ELF-1 (cell line): ENCODE results near the gene MCF2L2.

Experiments
- DNase-seq: peaks from one replicate; pipeline ENCODE4 v3.0.0-alpha.2; 2016; ENCODE audit warnings: low read depth, low spot score

MCF2L2 gene

DNA sequence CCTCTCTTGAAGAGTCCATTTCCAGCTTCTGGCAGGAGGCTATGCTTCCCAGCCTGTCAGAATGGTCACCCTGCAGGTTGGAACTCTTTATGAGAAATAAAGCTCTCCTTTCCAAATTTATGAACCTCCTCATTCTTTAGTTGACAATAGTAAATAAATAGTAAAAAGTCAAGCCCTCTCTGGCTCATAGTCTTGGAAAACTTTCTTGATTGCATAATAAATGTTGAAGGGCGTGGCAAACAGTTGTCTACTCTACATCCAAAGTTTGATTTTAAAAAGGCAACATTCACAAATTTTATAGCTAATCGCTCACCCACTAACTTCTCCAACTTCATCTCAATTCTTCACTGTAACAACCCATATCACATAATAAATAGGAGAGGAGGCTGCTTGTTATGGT is 58.8 kb downstream of the MCF2L2 start:
- DNase-seq: no peak

DNA sequence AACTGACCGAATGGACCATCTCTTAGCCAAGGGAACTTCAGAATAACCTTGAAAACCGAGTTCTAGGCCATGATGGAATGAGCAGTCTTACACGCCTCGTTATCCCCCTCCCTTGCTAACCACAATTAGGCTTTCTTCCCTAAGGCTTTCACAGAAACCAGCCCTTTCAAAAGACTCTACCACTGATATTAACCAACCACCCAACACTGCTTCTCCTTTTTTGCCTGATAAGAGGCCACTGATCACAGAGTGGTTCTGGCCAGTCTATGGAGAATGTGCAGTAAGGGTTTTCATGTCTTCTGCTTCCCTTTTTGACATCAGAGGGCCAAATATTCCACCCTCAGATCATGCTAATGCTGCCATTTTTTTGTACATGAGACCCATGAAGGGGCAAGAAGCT is 59.3 kb downstream of the MCF2L2 start:
- DNase-seq: no peak

DNA sequence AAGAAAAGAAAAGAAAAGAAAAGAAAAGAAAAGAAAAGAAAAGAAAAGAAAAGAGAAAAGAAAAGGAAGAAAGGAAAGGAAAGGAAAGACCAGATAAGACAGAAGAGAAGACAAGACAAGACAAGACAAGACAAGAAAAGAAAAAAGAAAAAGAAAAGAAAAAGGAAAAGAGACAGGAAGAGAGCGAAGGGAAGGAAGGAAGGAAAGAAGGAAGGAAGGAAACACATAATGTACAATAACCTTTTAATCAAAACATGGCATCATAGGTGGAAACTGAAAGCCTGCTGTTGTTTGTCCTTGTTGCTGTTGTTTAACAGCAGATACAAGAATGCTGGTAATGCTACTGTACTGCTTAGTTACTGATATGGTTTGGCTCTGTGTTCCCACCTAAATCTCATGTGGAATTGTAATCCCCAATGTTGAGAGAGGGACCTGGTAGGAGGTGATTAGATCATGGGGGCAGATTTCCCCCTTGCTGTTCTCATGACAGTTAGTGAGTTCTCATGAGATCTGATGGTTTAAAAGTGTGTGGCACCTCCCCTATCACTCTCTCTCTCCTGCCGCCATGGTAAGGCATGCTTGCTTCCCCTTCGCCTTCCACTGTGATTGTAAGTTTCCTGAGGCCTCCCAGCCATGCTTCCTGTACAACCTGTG is 67.3 kb downstream of the MCF2L2 start:
- DNase-seq: no peak

DNA sequence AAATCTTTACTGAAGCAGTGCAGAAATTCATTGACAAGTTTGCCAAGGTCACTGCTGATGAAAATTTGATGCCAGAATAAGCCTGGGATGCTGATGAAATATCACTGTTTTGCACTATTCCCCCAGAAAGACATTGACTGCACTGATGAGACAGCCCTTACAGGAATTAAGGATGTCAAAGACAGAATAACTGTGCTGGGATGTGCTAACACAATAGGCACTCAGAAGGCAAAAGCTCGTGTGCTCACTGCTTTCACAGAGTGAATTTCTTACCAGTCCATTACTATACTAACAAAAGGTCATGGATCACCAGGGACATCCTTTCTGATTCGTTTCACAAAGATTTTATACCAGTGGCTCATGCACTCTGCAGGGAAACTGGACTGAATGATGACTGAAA is 69.4 kb downstream of the MCF2L2 start:
- no peak for DNase-seq

DNA sequence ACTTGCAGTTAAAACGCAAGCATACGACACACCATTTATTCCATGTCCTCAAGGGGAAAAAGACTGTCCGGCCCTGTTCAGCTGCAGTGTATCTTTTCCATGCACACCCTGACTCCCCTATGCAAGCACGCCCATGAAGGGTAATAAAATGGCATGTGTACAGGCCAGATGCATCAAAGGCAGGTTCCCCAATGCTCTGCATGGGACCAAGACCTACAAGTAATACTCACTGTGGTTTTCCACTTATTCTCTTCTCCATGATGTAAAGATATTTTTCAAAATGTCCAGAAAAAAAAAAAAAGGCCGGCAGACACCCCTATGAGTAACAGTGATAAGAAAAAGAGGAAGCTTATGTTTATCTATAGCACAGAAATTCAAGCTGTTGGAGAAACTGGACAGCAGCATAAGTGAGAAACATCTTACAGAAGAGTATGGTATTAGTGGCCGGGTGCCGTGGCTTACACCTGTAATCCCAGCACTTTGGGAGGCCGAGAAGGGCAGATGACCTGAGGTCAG is 70.8 kb downstream of the MCF2L2 start:
- DNase-seq: no peak

DNA sequence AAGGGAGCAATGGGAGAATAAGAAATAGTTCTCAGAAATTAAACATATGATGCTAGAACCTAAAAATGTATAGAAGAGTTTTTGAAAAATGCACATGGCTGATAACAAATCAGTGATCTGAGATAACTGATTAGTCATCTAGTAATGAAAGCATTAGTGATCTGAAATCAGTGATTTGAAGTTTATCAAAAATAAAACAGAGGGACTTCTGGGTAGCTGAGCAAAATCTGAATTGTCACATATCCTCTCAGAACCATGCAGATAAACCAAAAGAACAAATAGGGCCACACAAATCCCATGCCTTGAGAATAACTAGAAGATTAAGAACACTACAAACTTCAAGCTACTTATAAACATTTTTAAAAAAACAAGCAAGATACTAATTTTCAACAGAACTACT is 71.5 kb downstream of the MCF2L2 start:
- no peak for DNase-seq

DNA sequence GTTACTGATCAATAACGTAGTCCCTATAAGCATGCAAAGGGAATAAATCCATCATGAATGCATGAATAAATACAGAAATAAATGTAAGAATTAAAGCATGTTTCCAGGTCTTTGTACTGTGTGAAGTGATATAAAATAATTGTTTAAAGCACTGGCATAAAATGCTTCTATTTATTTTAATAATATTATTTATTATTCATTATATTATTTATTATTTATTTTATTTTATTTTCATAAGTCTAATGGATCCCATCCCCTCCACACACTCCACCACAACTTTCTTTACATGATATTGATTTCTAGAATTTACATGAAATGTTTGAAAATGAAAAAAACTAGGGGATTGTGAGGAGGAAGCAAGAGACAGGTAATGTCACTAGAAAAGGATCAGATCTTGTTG is 73.5 kb downstream of the MCF2L2 start:
- no peak for DNase-seq

DNA sequence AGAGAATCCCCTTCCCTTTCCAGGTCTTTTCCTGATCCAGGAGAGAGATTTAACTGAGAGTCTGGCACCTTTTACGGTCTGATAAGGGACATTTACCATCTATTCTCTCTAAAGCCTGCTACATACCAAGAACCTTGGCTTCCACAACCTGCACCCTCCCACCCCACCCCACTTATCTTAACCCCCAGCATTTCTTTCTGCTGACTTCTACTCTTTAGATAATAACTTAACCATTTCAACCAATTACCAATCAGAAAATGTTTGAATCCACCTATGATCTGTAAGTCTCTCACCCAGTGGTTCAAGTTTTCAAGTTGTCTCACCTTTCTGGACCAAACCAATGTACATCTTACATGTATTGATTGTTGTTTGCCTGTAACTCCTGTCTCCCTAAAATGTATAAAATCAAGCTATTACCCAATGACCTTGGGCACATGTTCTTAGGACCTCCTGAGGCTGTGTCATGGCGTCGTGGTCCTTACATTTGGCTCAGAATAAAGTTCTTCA is 74.0 kb downstream of the MCF2L2 start:
- no peak for DNase-seq

DNA sequence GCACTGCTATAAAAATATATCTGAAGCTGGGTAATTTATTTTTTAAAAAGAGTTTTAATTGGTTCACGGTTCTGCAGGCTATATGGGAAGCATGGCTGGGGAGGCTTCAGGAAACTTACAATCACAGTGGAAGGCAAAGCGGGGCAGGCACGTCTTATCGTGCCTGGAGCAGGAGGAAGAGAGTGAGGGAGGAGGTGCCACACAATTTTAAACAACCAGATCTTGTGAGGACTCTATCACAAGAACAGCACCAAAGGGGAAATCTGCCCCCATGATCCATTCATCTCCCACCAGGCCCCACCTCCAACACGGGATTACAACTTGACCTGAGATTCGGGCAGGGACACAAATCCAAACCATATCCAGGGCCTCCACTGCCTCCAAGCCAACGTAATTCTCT is 75.0 kb downstream of the MCF2L2 start:
- no peak for DNase-seq

DNA sequence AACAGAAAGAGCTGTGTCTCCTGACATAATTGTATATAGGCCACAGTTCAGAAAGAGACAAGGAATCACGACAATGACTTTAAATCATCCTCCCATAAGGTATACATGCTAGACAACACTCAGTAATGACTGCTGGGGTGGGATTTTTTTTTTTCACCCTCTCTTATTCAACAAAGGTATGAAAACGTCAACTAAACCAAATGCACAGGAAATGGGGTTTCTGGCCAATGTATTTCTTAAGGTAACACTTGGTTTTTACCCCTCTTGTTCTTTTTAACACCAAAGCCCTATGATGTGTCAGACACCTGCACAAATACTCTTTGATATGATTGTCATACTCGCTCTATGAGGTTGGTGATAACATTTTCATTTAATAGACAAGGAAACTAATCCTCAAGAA is 78.3 kb downstream of the MCF2L2 start:
- no peak for DNase-seq

DNA sequence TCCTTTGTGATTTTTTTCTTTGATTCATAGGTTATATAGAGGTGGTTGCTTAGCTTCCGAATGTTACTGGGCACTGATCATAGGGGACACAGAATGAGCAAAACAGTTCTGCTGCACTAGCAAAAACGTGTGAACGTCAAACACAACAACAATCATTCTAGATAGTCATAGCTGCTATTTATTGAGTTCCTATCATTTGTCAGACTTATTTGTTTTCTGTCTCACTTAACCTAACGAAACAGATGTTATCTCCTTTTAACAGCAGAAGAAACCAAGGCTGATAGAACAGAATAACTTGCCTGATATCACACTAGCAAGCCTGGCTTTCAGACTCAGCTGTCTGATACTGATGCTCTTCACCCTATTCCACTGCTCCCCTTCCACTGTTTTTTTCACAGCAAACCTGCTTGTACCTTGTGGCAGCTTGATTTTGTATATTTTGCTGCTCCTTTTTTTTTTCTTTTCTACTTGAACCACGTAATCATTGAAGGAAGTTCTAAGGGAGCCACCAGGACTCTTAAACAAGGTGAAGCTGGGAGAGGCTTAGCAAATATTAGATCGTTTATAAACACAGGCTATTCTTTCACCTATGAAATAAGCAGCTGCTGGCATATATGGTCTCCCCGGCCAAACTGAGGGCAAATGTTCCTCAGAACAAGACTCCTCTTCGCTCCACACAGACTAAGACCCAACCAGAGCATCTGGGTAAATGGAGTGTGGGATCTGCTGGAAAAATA is 78.8 kb downstream of the MCF2L2 start:
- DNase-seq: no peak

DNA sequence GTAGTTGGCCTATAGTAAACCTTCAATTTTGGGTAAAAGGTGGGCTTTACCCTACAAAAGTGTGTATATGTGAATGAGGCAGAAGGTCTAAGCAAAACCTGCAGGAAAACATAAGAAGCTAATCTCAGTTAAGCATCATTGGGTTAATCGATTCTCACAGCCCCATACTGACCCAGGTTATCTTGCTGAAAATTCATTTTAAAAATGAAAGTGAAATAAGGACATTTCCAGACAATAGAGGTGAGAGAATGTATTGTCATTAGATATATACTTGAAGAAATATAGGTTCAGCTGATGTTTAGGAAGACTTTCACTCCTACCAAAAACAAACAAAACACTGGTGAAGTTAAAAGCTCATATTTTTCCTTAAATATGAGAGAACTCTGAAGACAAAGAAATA is 85.6 kb downstream of the MCF2L2 start:
- DNase-seq: no peak

DNA sequence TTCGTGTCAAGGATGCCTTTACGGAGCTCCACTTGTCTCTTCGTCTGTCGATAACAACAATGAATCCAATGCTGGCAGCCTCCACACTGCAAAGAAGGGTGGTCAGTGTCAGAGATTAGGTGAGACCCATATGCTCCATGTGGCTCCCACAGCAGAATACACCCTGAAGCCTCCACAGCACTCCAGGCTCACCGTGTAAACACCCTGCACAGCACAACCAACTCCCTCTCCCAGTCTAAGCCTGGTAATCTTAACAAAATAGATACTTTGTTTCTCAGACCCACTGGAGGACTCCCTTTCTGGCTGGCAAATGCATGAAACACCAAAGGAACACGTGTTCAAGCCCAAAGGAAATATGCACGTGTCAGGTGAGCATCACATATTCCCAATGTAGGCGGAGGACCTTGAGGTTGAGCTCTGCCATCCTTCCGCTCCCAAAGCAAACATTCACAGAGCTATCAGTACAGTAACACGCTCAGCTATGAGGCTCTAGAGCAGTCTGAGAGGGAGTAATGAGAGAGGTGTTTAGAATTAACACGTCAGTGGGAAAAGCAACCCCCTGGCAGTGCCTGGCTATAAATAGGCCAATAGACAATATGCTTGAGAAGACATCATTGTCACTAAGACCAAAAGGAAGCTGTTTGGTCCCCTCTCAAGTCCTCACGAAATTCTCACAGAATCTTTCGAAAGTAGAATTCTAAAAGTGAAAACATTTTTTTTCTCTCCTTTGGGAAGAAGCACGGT is 86.7 kb downstream of the MCF2L2 start:
- no peak for DNase-seq

DNA sequence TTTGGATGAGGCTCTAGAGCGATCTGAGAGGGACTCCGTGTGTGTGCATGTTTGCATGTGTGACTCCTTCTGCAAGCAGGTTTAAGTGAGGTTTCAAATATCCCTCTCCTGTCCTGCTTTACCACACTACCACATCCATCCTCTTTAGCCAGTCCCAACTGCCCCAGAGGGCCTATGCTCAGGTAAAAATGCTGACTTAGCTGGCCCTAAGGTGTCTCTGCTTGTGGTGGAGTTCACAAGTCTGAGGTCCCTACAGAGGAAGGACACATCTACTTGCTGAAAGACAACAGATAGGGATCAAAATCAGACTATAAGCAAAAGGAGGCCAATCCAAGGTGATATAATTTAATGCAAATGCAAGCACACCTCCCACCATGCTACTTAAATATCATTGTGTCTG is 88.2 kb downstream of the MCF2L2 start:
- no peak for DNase-seq

DNA sequence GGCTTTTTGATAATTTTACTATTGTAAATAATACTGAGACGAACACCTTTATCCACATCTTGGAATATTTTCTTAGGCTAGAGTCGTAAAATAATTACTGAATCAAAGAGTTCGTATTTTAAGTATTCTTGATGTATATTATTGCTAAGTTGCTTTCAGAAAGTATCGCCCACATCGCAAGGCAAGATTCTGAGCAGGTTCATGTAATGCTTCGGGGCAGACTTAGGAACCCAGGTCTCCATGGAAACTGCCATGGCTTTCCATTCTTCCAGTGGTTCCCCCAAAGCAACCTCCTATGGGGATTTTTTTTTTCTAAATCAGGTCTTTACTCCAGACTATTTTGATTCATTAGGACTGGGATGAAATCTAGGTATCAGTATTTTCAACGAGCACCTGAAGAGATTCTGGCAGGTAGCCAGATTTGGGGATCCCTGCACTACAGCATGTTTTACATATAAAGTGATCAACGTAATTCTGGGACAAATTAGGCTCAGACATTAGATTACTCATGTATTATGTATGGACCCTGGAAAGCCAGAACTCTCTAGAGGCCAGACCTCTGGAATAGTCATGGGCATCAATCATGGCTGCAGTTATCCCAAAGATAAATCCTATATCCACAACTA is 88.8 kb downstream of the MCF2L2 start:
- DNase-seq: no peak

DNA sequence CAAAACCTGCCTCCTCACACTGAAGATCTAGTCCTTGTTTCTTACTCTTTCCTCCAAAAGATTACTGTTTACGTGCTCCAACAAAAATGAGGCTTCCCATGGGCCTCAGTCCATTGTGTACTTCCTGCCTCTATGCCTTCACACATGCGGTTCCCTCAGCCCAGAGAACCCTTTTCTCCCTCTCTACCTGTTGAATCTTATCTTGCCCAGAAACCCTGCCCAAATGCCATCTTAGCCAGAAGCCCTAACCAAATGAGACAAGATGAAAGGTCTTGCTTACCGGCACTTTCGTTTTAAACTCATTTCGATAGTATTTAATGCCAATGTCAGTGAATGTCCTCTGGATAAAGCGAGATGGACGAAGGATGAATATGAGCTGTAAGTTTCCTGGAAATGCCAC is 89.9 kb downstream of the MCF2L2 start:
- DNase-seq: no peak

DNA sequence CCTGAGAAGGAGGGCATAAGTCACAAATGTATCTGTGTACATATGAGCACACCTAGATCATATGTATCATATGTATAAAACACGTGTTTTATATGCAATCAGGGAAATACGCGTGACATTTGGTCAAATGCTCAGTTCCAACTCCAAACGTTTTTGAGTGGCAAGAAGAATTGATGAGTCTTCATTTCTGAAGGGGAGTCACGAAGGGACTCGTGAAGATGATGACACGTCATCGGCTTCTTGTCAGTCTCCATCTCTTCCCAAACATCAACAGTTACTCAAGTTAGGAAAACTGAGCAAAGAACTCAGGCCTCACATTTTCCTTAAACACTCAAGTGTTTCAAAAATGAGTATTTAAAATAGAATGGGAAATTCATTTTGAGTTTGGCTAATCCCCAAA is 95.9 kb downstream of the MCF2L2 start:
- DNase-seq: no peak

DNA sequence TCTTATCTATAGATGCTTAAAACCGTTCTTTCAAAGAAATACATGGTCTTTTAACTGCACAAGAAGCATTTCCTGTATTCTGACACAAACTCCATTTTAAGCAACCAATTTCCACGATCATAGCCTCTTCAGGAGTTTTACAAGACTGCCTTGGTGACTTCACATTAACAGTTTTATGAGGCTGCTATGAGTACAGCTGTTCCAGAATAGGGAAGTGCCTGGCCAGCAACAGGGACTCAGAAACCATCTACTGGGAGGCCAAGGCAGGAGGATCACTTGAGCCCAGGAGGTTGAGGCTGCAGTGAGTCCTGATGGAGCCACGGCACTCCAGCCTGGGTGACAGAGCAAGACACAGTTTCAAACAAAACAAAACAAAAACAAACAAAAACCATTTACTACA is 96.9 kb downstream of the MCF2L2 start:
- no peak for DNase-seq

DNA sequence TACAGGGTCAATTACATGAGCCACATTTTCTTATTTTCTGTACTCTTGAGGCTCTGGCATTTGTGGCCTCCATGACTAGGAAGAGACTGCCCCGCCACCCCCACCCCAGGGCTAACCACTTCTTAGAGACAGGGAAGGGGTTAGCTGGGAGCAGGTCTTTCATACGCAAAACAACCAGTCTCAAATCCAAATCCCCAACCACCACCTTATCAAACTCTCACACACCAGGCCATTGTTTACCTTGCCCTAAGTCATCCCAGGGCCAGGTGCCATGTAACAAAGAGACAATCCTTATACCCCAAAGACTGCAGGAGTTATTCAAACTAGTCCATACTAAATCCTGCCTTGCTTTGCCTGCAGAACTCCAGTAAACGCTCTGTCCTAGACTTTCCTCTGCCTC is 97.5 kb downstream of the MCF2L2 start:
- DNase-seq: peak; percentile 70

DNA sequence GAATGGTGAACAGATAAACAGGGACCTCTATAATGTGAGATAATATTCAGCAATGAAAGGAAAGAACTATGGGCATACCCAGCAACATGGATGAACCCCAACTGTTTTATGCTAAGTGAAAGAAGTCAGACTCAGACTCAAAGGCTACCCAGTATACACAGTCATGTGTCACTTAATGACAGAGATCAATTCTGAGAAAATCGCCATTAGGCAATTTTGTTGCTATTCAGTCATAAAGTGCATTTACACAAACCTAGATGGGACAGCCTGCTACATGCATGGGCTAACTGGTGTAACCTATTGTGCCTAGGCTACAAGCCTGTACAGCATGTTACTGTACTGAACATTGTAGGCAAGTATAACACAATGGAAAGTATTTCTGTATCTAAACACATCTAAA is 98.9 kb downstream of the MCF2L2 start:
- no peak for DNase-seq

DNA sequence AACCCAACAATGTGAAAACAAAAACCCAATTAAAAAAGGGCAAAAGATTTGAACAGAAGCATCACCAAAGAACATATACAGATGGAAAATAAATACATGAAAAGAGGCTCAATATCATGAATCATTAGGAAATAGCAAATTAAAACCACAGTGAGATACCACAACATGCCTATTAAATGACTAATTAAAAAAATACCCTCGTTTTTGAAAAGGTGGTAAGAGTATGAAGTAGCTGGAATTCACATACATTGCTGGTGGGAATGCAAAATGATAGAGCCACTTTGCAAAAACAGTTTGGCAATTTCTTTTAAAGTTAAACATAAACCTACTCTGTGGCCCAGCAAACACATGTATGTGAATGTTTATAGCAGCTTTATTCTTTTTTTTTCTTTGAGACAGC is 99.6 kb downstream of the MCF2L2 start:
- DNase-seq: no peak

DNA sequence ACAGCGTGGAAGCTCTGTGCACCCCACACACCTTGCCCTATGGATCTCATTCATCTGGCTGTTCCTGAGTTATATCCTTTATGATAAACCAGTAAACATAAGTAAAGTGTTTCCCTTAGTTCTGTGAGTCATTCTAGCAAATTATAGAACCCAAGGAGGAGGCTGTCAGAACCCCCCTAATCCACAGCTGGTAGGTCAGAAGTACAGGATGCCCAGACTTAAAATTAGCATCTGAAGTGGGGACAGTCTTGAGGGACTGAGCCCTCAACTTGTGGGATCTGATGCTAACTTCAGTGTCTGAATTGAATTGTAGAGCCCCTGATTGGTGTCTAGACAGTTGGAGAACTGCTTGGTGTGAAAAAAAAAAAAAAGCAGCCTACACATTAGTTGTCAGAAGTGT is 100.3 kb downstream of the MCF2L2 start:
- DNase-seq: no peak
